RKO (cell line): ENCODE measurements around the gene SLC4A5.
"Not testable (repeated sequence)": the region's sequence is repeated elsewhere in the genome, so short reads cannot be mapped to it uniquely, and the experiment has no call there.

Experiments
- DNase-seq: peaks from one replicate; pipeline ENCODE4 v3.0.0-alpha.2; 2016; ENCODE audit warnings: low spot score

Gene SLC4A5

GRCh38 chr2:74367789-74368188 lies 24.6 kb upstream of the SLC4A5 start:
- DNase-seq: no peak

GRCh38 chr2:74366036-74366435 lies 22.8 kb upstream of the SLC4A5 start:
- DNase-seq: no peak

DNA sequence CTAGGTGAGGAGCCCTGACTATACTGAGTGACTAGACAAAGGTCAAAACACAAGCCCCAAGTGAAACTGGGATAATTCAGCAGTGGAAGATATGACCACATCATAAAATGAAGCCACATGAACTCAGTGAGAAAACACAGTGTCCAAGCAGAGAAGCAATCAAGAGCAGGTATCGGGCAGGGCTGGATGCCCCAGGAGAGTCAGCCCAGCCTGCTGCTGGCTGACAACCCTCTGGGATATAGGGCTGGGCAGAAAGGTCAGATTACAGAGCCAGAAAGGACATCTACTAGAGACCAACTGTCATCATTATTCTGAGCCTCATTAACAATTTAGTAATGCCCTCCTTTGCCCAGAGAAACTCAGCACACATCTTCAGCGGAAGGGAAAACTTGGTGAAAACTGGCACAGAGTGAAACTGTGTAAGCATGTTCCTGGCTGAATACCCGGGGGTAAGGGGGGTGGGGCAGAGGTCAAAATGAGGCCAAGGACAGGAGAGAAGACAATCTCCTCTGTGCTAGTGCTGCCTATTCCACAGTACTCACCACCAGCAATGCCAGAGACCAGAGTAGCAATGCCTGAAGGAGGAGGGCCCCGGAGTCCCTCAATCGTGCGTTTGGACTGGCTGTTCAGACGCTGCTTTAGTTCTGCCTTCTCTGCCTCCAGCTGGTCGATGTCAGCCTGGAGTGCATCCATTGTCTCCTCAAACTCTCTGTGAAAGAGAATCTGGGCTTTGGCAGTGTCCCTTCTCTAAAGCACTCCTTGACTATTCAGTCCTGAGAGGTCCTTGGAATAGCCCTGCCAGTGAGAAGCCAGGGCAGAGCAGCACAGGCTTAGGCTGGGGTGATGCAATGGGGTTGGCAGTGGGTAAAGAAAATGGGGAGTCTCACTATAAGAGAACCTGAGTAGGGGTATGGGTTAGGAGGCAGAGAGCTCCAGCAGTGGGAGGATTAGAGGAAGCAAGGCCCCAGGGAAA lies 21.6 kb upstream of the SLC4A5 start:
- no peak for DNase-seq

- no peak for DNase-seq
Observed at GRCh38 chr2:74361327-74361726, 18.1 kb upstream of the SLC4A5 start.

- no peak for DNase-seq
Observed at GRCh38 chr2:74357627-74358026, 14.4 kb upstream of the SLC4A5 start.

DNA sequence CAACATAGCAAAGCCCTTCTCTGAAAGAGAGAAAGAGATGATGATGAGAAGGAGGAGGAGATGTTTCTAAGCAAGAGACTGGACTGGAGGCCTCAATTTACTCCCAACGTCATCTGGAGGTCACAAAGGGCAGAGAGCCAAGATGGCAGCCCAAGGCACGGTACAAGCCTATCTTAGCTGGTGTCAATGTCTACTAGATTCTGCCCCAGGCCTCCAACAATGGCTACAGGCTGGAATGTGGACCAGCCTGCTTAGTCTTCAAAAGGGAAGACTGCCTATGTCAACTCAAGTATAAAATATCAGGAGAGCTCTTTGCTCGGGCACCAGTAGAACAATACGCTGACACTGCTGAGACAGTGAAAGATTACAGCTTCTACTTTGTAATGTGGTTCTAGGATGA lies 6.7 kb upstream of the SLC4A5 start:
- no peak for DNase-seq

DNA sequence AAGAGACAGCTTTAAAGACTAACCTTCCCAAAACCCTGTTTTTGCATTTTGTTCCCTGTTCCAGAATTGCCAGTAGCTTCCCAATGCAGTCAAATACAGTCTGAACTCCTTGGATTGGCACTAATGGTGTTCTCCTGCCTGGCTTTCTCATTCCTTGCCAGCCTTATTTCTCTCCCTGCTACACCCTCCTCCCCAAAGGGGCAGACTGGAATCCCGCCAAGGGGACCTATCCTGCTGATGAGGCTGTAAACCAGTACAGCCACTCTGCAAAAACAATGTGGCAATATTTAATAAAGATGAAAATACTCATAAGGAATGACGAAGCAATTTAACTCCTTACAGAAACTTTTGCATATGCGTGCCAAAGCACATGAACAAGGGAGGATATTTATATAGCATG lies 4.5 kb upstream of the SLC4A5 start:
- DNase-seq: no peak

- DNase-seq: no peak
Observed at GRCh38 chr2:74347303-74347702, 4.1 kb upstream of the SLC4A5 start.

DNA sequence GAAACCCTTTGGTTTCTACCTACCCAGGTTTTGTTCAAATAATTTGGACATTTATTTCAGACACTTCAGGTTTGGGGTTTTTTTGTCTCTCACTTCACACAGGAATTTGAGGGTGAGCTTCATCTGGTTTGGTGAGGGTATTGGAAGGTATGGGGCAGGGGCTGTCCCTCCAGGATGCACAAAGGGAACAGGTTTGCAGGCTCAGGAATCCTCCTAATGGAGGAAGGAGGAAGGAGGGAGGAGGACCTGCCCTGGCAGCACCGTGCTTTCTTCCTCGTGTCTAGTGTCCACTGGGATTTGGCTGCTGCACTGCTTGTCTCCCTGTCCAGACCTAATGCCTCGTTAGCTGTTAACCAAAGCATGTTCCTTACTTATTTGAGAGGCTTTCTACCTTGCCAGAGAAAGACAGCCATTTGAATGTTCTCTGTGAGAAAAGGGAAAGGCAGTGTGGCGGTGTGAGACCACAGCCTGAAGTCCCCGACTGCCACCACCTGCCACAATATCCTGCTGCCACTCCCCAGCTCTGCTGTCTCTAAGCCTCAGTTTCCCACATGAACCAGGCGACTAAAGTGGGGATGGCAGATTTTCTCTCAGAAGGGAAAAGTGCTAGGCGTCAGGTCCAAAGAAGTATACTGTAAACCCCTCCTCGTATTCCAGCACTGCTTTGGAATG lies 2.2 kb upstream of the SLC4A5 start:
- DNase-seq: no peak

DNA sequence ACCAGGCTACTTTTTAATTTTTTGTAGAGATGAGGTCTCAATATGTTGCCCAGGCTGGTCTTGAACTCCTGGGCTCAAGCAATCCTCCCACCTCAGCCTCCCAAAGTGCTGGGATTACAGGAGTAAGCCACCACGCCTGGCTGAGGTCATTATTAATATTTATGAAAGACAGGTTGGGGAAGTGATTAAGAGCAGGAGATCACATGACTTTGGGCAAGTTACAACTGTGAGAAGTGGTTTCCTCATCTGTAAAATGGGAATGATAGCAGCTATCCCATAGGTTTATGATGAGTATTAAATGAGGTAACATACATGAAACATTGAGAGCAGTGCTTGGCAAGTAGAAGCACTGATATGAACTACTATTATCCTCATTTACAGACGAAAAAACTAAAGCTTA lies 7.0 kb downstream of the SLC4A5 start:
- DNase-seq: not testable (repeated sequence)

- DNase-seq: peak; percentile 80
Observed at GRCh38 chr2:74334931-74335333, 8.3 kb downstream of the SLC4A5 start.

DNA sequence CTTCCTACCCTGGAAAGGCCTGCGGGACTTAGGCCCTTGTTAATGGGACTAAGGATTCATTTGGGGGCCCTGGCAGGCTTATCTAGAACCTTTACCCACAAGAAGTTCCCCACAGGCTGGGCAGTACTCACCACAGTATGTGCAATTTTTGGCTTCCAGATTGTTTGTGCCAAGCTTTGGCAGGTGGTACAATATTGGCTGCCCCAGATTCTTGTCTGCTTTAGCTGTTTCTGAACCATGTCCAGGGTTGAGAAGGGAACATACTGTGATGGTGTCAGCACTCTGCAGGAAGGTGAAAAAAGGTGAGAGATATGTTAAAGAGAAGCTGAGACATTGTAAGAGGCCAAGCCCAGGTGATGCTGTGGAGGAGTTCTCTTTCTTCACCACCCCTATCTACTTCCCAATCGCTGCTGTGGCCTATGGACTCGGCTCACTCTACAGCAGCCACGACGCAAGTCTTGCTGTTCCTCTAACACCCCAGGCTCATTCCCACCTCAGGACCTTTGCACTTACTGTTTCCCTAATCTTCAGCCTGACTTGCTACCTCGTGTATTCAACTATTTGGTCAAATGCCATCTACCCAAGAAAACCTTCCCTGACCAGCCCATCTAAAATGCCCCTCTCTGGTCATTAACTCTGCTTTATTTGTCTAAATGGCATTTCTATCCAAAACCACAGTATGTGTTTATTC lies 9.2 kb downstream of the SLC4A5 start:
- DNase-seq: no peak

DNA sequence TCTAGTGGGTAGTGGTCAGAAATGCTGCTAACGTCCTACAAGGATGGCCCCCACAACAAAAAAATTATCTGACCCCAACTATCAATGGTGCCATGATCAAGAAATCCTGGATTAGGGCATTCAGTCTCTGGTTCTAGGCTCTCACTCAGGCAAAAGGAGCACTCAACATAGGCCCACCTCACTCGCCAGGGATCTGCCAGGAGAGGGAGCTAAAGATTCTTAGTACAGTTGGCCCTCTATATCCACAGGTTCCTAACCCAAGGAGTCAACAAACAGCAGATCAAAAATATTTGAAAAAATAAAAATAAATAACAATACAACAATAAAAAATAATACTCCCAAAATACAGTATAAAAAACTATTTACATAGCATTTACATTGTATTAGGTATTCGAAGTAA lies 10.0 kb downstream of the SLC4A5 start:
- DNase-seq: peak; percentile 30

DNA sequence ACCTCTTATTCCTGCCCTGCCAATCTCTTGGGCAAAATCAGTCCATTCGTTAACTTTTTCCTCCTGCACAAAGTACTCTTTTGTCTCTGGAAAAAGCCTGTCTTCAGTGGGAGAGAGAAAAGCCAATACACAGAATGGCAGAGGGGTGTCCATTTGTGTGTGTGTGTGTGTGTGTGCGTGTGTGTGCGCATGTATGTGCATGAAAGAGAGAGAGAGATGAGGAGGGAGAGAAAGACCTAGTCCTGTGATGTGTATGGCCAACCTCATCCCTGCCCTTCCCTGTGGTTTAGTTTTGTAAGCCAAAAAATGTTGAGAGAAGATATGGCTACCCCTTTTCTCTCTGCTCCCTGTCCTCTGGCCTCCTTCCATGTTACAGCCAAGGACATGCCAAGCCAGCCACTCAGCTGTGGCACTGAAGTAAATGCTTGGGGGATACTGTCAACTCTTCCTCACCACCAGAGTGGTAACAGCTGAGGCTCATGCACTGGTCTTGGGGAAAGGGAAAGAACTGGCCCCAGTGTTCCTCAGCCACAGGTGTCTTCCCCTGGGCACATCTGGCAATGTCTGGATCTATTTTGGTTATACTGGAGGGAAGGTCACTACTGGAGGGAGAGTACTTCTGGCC lies 10.6 kb downstream of the SLC4A5 start:
- no peak for DNase-seq

DNA sequence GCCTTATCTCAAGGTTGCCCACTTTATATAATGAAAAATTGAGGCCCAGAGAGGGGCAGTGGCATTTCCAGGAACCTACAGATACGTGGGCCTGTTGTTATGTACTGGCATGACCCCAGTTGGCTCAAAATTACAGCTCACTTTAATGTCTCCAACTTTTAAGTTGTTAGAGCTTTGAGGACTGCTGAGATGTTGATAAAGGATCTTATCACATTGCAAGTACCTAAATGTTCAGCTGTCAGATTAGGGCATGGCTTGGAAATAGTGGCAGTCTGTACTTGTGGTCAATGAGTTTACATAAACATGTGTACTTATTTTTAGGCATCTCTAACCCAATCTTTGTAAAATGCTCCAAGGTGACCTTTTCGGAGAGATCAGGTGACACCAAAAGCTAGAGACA lies 14.6 kb downstream of the SLC4A5 start:
- DNase-seq: no peak

- DNase-seq: no peak
Observed at GRCh38 chr2:74328074-74328473, 15.1 kb downstream of the SLC4A5 start.

DNA sequence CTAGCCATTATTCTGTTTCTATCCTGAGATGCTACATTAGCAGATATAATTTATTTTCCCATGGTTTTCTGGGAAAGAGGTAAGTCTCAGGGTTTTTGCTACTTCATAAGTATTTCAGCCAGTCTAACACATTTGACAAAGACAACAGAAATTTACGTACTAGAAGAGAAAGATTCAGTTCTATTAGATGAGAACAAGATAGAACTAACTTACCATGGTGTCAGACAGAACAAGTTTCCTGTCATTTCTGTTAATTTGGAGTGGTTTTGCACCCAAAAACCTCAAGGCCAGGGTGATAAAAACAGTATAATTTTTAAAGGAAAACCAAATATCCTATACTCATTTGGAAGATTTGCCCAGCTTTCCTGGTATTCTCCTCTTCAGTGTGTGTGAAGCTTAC lies 15.6 kb downstream of the SLC4A5 start:
- no peak for DNase-seq

GRCh38 chr2:74327199-74327598 lies 16.0 kb downstream of the SLC4A5 start:
- DNase-seq: no peak

DNA sequence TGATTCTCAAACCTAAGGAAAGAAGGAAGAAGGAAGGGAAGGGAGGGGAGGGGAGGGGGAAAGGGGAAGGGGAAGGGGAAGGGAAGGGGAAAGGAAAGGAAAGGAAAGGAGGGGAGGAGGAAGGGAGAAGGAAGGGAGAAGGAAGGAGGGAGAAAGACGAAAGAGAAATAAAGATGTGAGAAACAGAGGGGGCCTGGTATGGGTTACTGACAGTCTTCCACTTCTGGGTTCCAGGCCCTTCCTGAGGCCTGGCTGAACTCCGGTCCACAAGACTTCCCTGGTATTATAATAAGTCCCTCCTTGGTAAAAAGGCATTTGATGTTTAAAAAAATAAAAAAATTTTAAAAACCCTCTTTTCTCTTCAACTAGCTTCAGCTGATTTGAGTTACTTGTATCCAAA lies 17.4 kb downstream of the SLC4A5 start:
- no peak for DNase-seq

DNA sequence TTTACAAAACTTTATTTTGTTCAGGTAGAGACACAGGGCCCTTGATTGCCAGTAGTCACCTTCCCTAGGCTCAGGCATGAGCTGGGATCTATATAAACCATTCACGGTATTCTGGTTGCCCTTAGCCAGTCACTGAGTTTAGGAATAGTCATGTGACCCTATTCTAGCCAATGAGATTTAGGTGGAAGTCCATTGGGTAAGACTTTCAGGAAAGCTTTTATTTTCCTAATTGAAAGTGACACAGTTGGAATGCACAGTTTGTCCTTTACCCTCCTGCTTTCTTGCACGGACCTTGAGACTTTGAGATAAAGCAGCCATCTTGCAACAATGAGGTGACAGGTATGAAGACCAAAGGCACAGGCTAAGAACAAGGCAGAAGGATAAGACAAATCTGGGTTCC lies 21.5 kb downstream of the SLC4A5 start:
- DNase-seq: no peak

DNA sequence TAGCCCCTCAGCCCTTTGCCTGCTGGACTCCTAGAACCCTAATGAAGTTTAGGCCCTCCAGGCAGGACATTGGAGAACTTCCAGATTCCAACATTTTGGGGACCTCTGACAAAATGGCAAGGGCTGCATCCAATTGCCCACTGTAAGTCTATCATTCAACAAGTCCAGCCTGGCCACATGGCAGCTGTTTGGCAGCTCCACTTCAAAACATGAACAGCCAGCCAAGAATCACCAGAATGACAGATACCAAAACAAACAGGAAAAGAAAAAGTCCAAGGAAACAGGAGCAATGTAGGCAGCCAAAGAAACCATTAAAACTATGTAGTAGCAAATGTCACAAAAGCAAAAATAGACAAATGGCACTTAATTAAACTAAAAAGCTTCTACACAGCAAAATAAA lies 25.5 kb downstream of the SLC4A5 start:
- no peak for DNase-seq

DNA sequence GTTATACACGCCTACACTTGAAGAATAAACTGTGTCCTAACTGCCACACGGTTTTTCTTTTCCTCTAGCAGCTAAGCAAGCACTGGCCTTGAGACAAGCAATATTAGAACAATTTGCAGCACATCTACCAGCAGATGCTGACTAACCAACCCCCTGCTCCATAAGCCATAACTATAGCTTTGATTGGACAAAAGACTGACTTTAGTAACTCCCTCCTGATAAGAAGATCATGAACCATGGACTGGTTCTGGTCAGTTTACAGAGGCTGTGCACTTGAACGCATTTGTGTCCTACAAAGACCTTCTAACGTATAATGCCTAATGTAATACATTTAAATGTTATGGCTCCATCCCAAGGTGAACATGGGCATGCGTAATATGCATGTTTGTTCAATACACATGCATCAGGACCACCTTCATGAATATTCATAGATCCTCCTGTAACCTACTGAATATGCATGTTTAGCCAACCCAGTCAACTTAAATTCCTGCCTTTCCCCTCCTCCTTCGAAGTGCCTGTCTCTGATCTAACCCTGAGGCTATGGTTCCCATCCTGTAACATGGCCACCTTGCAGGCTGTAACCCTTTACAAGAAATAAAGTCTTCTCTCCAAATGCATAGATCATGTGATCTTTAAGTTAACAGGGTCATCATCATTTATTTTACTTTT lies 26.5 kb downstream of the SLC4A5 start:
- DNase-seq: no peak
